Right lobe of liver (tissue), 6 donors: ENCODE results near the gene ARL4C. TPM values are rescaled to one million over a fixed set of nuclear protein-coding genes. Genes with fewer than 3 reads are reported as not detected.

Source experiments
- ATAC-seq, 4 donors: fragments of 200-7000 bp; cut with Tn5 transposase; one replicate each; pipeline ENCODE4 v1.9.1; 2020; ENCODE audit warnings: mild to moderate bottlenecking in 4 of 4, moderate library complexity in 4 of 4
- DNase-seq, 3 donors: peaks; one replicate each; pipeline ENCODE4 v3.0.0-alpha.2; 2020
- H3K27ac ChIP-seq, 3 donors: fragments of 200-600 bp; one replicate each; pipeline ENCODE4 v1.8.0; 2022
- H3K27me3 ChIP-seq, 2 donors: fragments of 200-600 bp; one replicate each; pipeline ENCODE4 v1.8.0; 2022
- H3K36me3 ChIP-seq, 4 donors: fragments of 200-600 bp; sonication (generic) in 1 of 4; one replicate each; pipeline versions ENCODE4 v1.5.1 to v1.8.0; 2017 to 2022; ENCODE audit warnings: control low read depth in 1 of 4
- H3K4me1 ChIP-seq, 4 donors: fragments of 200-600 bp; sonication (generic) in 1 of 4; one replicate each; pipeline versions ENCODE4 v1.5.1 to v1.8.0; 2017 to 2022; ENCODE audit warnings: control low read depth in 1 of 4
- H3K4me3 ChIP-seq, 3 donors: fragments of 200-600 bp; one replicate each; pipeline ENCODE4 v1.8.0; 2022
- H3K9me3 ChIP-seq, 4 donors: fragments of 200-600 bp; sonication (generic) in 1 of 4; one replicate each; pipeline versions ENCODE4 v1.5.1 to v1.8.0; 2017 to 2022; ENCODE audit warnings: control low read depth in 1 of 4
- CTCF ChIP-seq, 4 donors: fragments of 200-600 bp in 3 of 4; fragments of 450-650 bp in 1 of 4; IDR thresholded peaks; one replicate each; pipeline versions ENCODE4 v1.5.1 to v1.8.0; 2016 to 2022; ENCODE audit warnings: antibody characterized with exemption in 4 of 4, mild to moderate bottlenecking in 2 of 4
- POLR2A ChIP-seq: fragments of 450-650 bp; IDR thresholded peaks from one replicate; pipeline ENCODE4 v1.6.1; 2017; ENCODE audit warnings: antibody characterized with exemption, mild to moderate bottlenecking
- WGBS: methylation state at CpG from one replicate; pipeline ENCODE4 v1.1.6; 2018; ENCODE audit warnings: low coverage, low lambda C conversion rate; ENCODE audit not compliant: insufficient coverage; ENCODE audit errors: missing lambda C conversion rate; 5-methylcytosine and 5-hydroxymethylcytosine counted together
- intact Hi-C, 2 donors: fragments of 100-400 bp; cut with DNase I; formaldehyde crosslinking; loops; one replicate each; pipeline versions ENCODE4 v1.11.2 to v1.14.1; 2022
- total RNA-seq, 6 experiments: library from RNA; depleted of rRNA in 2 of 6; stranded (reverse); fragments of >200 nt in 2 of 6; fragmentation: NEBNext Ultra II Directional in 3 of 6; extraction: Animal tissue kit (Norgen Biotek cat#: 25700) in 3 of 6; gene quantifications; one replicate each; pipeline versions ENCODE4 v1.1.0 to v1.2.4, GENCODE V29; 2016 to 2023
- donor health status: DM: no; HTN: yes; CAD: no.
- donor health status: DM: no; HTN: no; CAD: no.
- donor health status: DM: no; HTN: no; CAD: no.
- donor health status: DM: no; HTN: yes; CAD: no.
- donor health status: DM: no; HTN: yes; CAD: no.

Gene ARL4C
- total RNA-seq, 6 experiments from 2014 or later: 1.4 to 9.4 (median 2.5) TPM

GRCh38 chr2:234476766-234477165, 20.1 kb downstream of the ARL4C start:
- Histone ChIP-seq H3K4me1 (no peaks in the 10 kb centered on the region), H3K27ac (no peak overlapping the region), H3K9me3 (no peaks in the 10 kb centered on the region), H3K27me3 (no peaks in the 10 kb centered on the region), H3K36me3 (no peaks in the 10 kb centered on the region), H3K4me3 (no peak overlapping the region)
- 85% methylated on average over 7 of the region's 7 CpGs for WGBS
- intact Hi-C loops: no loop called here
- DNase-seq (no peak), ATAC-seq (no peak)
- TF ChIP-seq POLR2A (no peak), CTCF (IDR thresholded peaks at IDR 0.05) (no peak)

- no peak overlapping the region for H3K4me3 ChIP-seq
- H3K4me1 ChIP-seq: no peaks in the 10 kb centered on the region
- DNase-seq: no peak
- WGBS: 80% methylated on average over 1 of the region's 3 CpGs
- no peaks in the 10 kb centered on the region for H3K27me3 ChIP-seq
- no peak for TF ChIP-seq CTCF (IDR thresholded peaks at IDR 0.05)
- no peak for TF ChIP-seq POLR2A
- H3K9me3 ChIP-seq: no peaks in the 10 kb centered on the region
- no peak overlapping the region for H3K27ac ChIP-seq
- ATAC-seq: no peak
- no peaks in the 10 kb centered on the region for H3K36me3 ChIP-seq
- intact Hi-C loops: no loop called here
Observed at GRCh38 chr2:234474654-234475053, 22.2 kb downstream of the ARL4C start.

- TF ChIP-seq POLR2A (no peak), CTCF (IDR thresholded peaks at IDR 0.05) (no peak)
- ATAC-seq (no peak), DNase-seq (no peak)
- H3K36me3 ChIP-seq: no peaks in the 10 kb centered on the region
- no peak overlapping the region for H3K4me3 ChIP-seq
- no peaks in the 10 kb centered on the region for H3K27me3 ChIP-seq
- H3K4me1 ChIP-seq: no peaks in the 10 kb centered on the region
- H3K9me3 ChIP-seq: no peaks in the 10 kb centered on the region
- intact Hi-C loops: no loop called here
- H3K27ac ChIP-seq: no peak overlapping the region
Observed at GRCh38 chr2:234472155-234472554, 24.7 kb downstream of the ARL4C start.

- intact Hi-C loops: no loop called here
- TF ChIP-seq CTCF (IDR thresholded peaks at IDR 0.05) (no peak), POLR2A (no peak)
- DNase-seq (no peak), ATAC-seq (no peak)
- 83% methylated on average over 3 of the region's 4 CpGs for WGBS
- H3K27ac ChIP-seq: no peak overlapping the region
- no peak overlapping the region for H3K4me3 ChIP-seq
- H3K27me3 ChIP-seq: no peaks in the 10 kb centered on the region
- H3K4me1 ChIP-seq: no peaks in the 10 kb centered on the region
- no peaks in the 10 kb centered on the region for H3K9me3 ChIP-seq
- no peaks in the 10 kb centered on the region for H3K36me3 ChIP-seq
Observed at GRCh38 chr2:234469972-234470371, 26.9 kb downstream of the ARL4C start.

- no peaks in the 10 kb centered on the region for H3K36me3 ChIP-seq
- H3K27ac ChIP-seq: no peak overlapping the region
- no peak for ATAC-seq
- H3K4me1 ChIP-seq: no peaks in the 10 kb centered on the region
- H3K27me3 ChIP-seq: no peaks in the 10 kb centered on the region
- 76% methylated on average over 6 of the region's 7 CpGs for WGBS
- intact Hi-C loops: no loop called here
- no peak overlapping the region for H3K4me3 ChIP-seq
- TF ChIP-seq POLR2A: no peak
- TF ChIP-seq CTCF (IDR thresholded peaks at IDR 0.05): no peak
- H3K9me3 ChIP-seq: no peaks in the 10 kb centered on the region
- no peak for DNase-seq
Observed at GRCh38 chr2:234469251-234469845, 27.5 kb downstream of the ARL4C start.
